ENCODE measurements around the gene ABCC1. TPM values are rescaled to one million over a fixed set of nuclear protein-coding genes. Genes with fewer than 3 reads are reported as not detected.

The ABCC1 gene
- total RNA-seq, 1 donor from 2014 or later, result 38.7 TPM

DNA sequence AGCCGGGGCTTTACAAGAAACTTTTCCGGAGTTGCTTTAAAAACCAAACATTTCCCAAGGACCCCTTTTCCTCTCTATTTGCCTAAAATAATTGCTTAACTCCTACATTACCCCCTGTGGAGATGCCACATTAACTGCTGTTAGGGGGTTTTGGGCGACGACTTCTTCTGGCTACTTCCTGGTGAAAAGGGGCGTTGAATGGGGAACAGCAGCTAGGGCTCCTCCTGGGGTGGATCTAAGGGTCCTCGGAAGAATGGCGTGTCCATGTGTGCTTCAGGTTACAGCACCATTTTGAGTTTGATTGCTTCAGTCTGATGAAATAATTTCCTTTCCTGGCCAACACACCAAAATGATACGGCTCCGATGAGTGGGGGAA, 22.0 kb downstream of the ABCC1 start:
- peaks cover 21% of the 10 kb centered on the region for H3K36me3 Mint-ChIP-seq (ENCODE audit: low read depth)
- H3K9me3 Mint-ChIP-seq, result peaks cover 13% of the 10 kb centered on the region
- H3K27me3 Mint-ChIP-seq (ENCODE audit: low read depth), result no peaks in the 10 kb centered on the region
- peaks cover 4% of the 10 kb centered on the region for H3K4me1 Mint-ChIP-seq
- no peak for TF ChIP-seq CTCF (conservative IDR thresholded peaks at IDR 0.05)
- no peak for DNase-seq (ENCODE audit: low read depth, low spot score)
- H3K4me3 Mint-ChIP-seq, result no peak overlapping the region
- H3K27ac Mint-ChIP-seq (ENCODE audit: unreplicated experiment), result no peak overlapping the region

- no peaks in the 10 kb centered on the region for H3K27me3 Mint-ChIP-seq (ENCODE audit: low read depth)
- no peak overlapping the region for H3K4me3 Mint-ChIP-seq
- H3K36me3 Mint-ChIP-seq (ENCODE audit: low read depth), result peaks cover 25% of the 10 kb centered on the region
- no peak for TF ChIP-seq CTCF (conservative IDR thresholded peaks at IDR 0.05)
- DNase-seq (ENCODE audit: low read depth, low spot score), result no peak
- no peak overlapping the region for H3K27ac Mint-ChIP-seq (ENCODE audit: unreplicated experiment)
- H3K9me3 Mint-ChIP-seq, result peaks cover 13% of the 10 kb centered on the region
- H3K4me1 Mint-ChIP-seq, result peaks cover 4% of the 10 kb centered on the region
These were observed 22.8 kb downstream of the ABCC1 start for GRCh38 chr16:15972046-15972868.

DNA sequence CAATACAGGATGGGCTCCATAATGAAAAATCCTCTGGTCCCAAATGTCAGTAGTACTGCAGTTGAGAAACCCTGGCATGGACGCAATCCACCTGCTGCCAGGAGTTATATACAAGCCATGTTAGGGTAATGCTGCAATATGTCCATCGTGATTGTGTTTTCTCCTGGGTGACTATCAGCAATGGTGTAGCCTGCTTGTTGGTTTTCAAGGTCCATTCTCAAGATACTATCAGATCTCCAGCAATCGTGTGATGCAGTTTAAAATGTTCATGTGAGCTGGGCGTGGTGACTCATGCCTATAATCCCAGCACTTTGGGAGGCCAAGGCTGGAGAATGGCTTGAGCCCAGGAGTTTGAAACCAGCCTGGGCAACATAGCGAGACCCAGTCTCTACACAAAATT, 24.0 kb downstream of the ABCC1 start:
- no peak for DNase-seq (ENCODE audit: low read depth, low spot score)
- Mint-ChIP-seq H3K27me3 (ENCODE audit: low read depth) (no peaks in the 10 kb centered on the region), H3K4me1 (peaks cover 4% of the 10 kb centered on the region), H3K36me3 (ENCODE audit: low read depth) (peaks cover 33% of the 10 kb centered on the region), H3K4me3 (no peak overlapping the region), H3K27ac (ENCODE audit: unreplicated experiment) (no peak overlapping the region), H3K9me3 (peaks cover 15% of the 10 kb centered on the region)
- TF ChIP-seq CTCF (conservative IDR thresholded peaks at IDR 0.05), result no peak

DNA sequence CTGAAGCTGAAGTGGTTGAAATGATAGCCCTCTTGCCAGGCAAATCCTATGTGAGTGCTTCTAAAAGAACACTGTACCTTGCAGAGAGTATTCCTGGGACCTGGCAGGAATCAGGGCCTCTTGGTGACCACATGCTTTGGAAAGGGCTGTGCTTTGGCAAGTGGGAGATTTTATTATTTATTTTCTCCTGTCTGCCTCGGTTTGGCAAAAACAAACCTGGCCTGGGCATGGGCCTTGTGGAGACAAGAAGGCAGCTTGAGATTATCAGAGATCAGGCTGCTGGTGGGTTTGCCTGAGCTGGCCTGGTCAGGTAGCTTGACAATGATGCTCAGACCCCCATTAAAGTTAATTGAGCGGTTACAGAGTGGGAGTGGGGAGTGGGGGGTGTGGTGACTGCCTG, 24.6 kb downstream of the ABCC1 start:
- Mint-ChIP-seq H3K4me1 (peaks cover 4% of the 10 kb centered on the region), H3K4me3 (no peak overlapping the region), H3K27me3 (ENCODE audit: low read depth) (no peaks in the 10 kb centered on the region), H3K36me3 (ENCODE audit: low read depth) (peaks cover 37% of the 10 kb centered on the region), H3K27ac (ENCODE audit: unreplicated experiment) (no peak overlapping the region), H3K9me3 (peaks cover 19% of the 10 kb centered on the region)
- no peak for TF ChIP-seq CTCF (conservative IDR thresholded peaks at IDR 0.05)
- no peak for DNase-seq (ENCODE audit: low read depth, low spot score)

GRCh38 chr16:15975172-15975571, 25.8 kb downstream of the ABCC1 start:
- no peak for DNase-seq (ENCODE audit: low read depth, low spot score)
- TF ChIP-seq CTCF (conservative IDR thresholded peaks at IDR 0.05), result no peak
- Mint-ChIP-seq H3K4me3 (no peak overlapping the region), H3K4me1 (peaks cover 4% of the 10 kb centered on the region), H3K27ac (ENCODE audit: unreplicated experiment) (no peak overlapping the region), H3K27me3 (ENCODE audit: low read depth) (no peaks in the 10 kb centered on the region), H3K36me3 (ENCODE audit: low read depth) (peaks cover 46% of the 10 kb centered on the region), H3K9me3 (peaks cover 21% of the 10 kb centered on the region)

Measured in neural crest cell (in vitro differentiated cells).